ENCODE measurements around the gene NPC1L1. TPM values are rescaled to one million over a fixed set of nuclear protein-coding genes. Genes with fewer than 3 reads are reported as not detected.

NPC1L1 gene
- total RNA-seq, 1 experiment from 2014 or later, result 0.15 TPM

GRCh38 chr7:44484482-44485313 is 56.4 kb downstream of the NPC1L1 start:
- no peaks in the 10 kb centered on the region for H3K9me3 Mint-ChIP-seq
- ATAC-seq (no peak), DNase-seq (ENCODE audit: low spot score) (no peak)
- peaks cover 45% of the 10 kb centered on the region for H3K36me3 Mint-ChIP-seq
- H3K27me3 Mint-ChIP-seq (ENCODE audit: low read depth), result no peaks in the 10 kb centered on the region
- peaks cover 14% of the 10 kb centered on the region for H3K4me1 Mint-ChIP-seq
- POLR2A ChIA-PET, result interaction anchor here (0.6 kb wide), 1 partner anchor 254 kb away, joined by 3 read pairs; no protein-coding TSS in a partner anchor
- CTCF ChIA-PET, result interaction anchor here (1.9 kb wide), 1 partner anchor 50 kb away, joined by 6 read pairs; no protein-coding TSS in a partner anchor
- no peak overlapping the region for H3K4me3 Mint-ChIP-seq
- TF ChIP-seq SMAD4 (CRISPR knock-in tag; IDR thresholded peaks at IDR 0.05) (no peak), GTF2I (CRISPR knock-in tag; conservative IDR thresholded peaks at IDR 0.05) (no peak), CDX4 (CRISPR knock-in tag; IDR thresholded peaks at IDR 0.05; ENCODE audit: borderline replicate concordance) (no peak), TEAD1 (CRISPR knock-in tag; IDR thresholded peaks at IDR 0.05) (no peak), CREM (CRISPR knock-in tag; IDR thresholded peaks at IDR 0.05) (no peak), ERG (CRISPR knock-in tag; IDR thresholded peaks at IDR 0.05) (no peak), ZMAT4 (CRISPR knock-in tag; IDR thresholded peaks at IDR 0.05) (no peak), IRF1 (CRISPR knock-in tag; IDR thresholded peaks at IDR 0.05) (no peak)
- no peak overlapping the region for H3K27ac Mint-ChIP-seq

GRCh38 chr7:44482502-44483485 is 58.3 kb downstream of the NPC1L1 start:
- Mint-ChIP-seq H3K36me3 (peaks cover 53% of the 10 kb centered on the region), H3K27ac (no peak overlapping the region), H3K4me3 (no peak overlapping the region), H3K9me3 (no peaks in the 10 kb centered on the region), H3K4me1 (no peaks in the 10 kb centered on the region), H3K27me3 (ENCODE audit: low read depth) (no peaks in the 10 kb centered on the region; the same call in 1 of the 2 replicates)
- ChIA-PET POLR2A (no interaction called here), CTCF (interaction anchor here (0.9 to 1.9 kb wide), 3 partner anchors 52 to 134 kb away, joined by 3 to 6 read pairs (median 3); no protein-coding TSS in a partner anchor)
- DNase-seq (ENCODE audit: low spot score), result no peak
- TF ChIP-seq SP1 (CRISPR knock-in tag; conservative IDR thresholded peaks at IDR 0.05) (no peak), SMAD3 (CRISPR knock-in tag; IDR thresholded peaks at IDR 0.05; ENCODE audit: borderline replicate concordance) (no peak), HMGXB4 (CRISPR knock-in tag; IDR thresholded peaks at IDR 0.05) (no peak), MYBL2 (CRISPR knock-in tag; IDR thresholded peaks at IDR 0.05) (no peak)
- no peak for ATAC-seq

GRCh38 chr7:44477938-44478337 is 63.2 kb downstream of the NPC1L1 start:
- no peaks in the 10 kb centered on the region; the same call in 1 of the 2 replicates for H3K27me3 Mint-ChIP-seq (ENCODE audit: low read depth)
- ATAC-seq (no peak), DNase-seq (ENCODE audit: low spot score) (no peak)
- no peak overlapping the region for H3K4me3 Mint-ChIP-seq
- H3K9me3 Mint-ChIP-seq, result no peaks in the 10 kb centered on the region
- ChIA-PET CTCF (interaction anchor here (0.5 to 1.2 kb wide), 24 partner anchors 9 to 412 kb away, joined by 3 to 11 read pairs (median 4); partner anchors contain the start of genes NUDCD3 and PGAM2), POLR2A (no interaction called here)
- no peak overlapping the region for H3K27ac Mint-ChIP-seq
- peaks cover 50% of the 10 kb centered on the region for H3K36me3 Mint-ChIP-seq
- H3K4me1 Mint-ChIP-seq, result no peaks in the 10 kb centered on the region
- TF ChIP-seq JUN (CRISPR knock-in tag; IDR thresholded peaks at IDR 0.05) (no peak), HMGA2 (CRISPR knock-in tag; IDR thresholded peaks at IDR 0.05) (no peak), E2F5 (CRISPR knock-in tag; IDR thresholded peaks at IDR 0.05) (no peak), TP53 (CRISPR knock-in tag; IDR thresholded peaks at IDR 0.05) (no peak), ZNF425 (CRISPR knock-in tag; conservative IDR thresholded peaks at IDR 0.05) (no peak), ZNF416 (CRISPR knock-in tag; IDR thresholded peaks at IDR 0.05) (no peak), CREB1 (CRISPR knock-in tag; IDR thresholded peaks at IDR 0.05) (no peak)
